Stimulated activated CD4-positive, alpha-beta T cell treated with anti-CD3 and anti-CD28 coated beads, Interleukin-12 subunit alpha, Interleukin-12 subunit beta, amount 100 ng/mL, for 24 hours (primary cell): ENCODE data around the gene AVL9.
"Not testable (repeated sequence)": the region's sequence is repeated elsewhere in the genome, so short reads cannot be mapped to it uniquely, and the experiment has no call there.

Experiments used
- DNase-seq, 2 experiments: peaks; one replicate each; pipeline ENCODE4 v3.0.0-alpha.2; 2020; ENCODE audit warnings: low read depth in 2 of 2

The AVL9 gene

GRCh38 chr7:32587411-32587948, 92.2 kb downstream of the AVL9 start:
- no peak for DNase-seq

- DNase-seq: no peak
Measured at GRCh38 chr7:32588657-32589056, 93.4 kb downstream of the AVL9 start.

GRCh38 chr7:32591938-32592337, 96.6 kb downstream of the AVL9 start:
- DNase-seq: no peak

- no peak for DNase-seq
Measured at GRCh38 chr7:32592701-32593100, 97.4 kb downstream of the AVL9 start.

GRCh38 chr7:32594965-32595490, 99.7 kb downstream of the AVL9 start:
- DNase-seq: no peak

- DNase-seq: not testable (repeated sequence)
Measured at GRCh38 chr7:32601196-32601595, 105.9 kb downstream of the AVL9 start.

GRCh38 chr7:32602470-32602869, 107.2 kb downstream of the AVL9 start:
- DNase-seq: no peak

- DNase-seq: not testable (repeated sequence)
Measured at GRCh38 chr7:32603492-32603891, 108.2 kb downstream of the AVL9 start.

- DNase-seq: not testable (repeated sequence)
Measured at GRCh38 chr7:32604047-32604446, 108.8 kb downstream of the AVL9 start.

- DNase-seq: no peak
Measured at GRCh38 chr7:32605032-32605431, 109.7 kb downstream of the AVL9 start.

GRCh38 chr7:32609463-32609862, 114.2 kb downstream of the AVL9 start:
- DNase-seq: no peak

GRCh38 chr7:32611201-32612099, 116.2 kb downstream of the AVL9 start:
- DNase-seq: no peak

- DNase-seq: no peak
Measured at GRCh38 chr7:32616625-32617024, 121.3 kb downstream of the AVL9 start.

- no peak for DNase-seq
Measured at GRCh38 chr7:32618470-32618869, 123.2 kb downstream of the AVL9 start.

- DNase-seq: no peak
Measured at GRCh38 chr7:32618987-32619386, 123.7 kb downstream of the AVL9 start.

GRCh38 chr7:32619416-32619815, 124.1 kb downstream of the AVL9 start:
- not testable (repeated sequence) for DNase-seq

- DNase-seq: no peak
Measured at GRCh38 chr7:32631021-32631420, 135.7 kb downstream of the AVL9 start.

GRCh38 chr7:32631590-32632497, 136.6 kb downstream of the AVL9 start:
- DNase-seq: not testable (repeated sequence)

- DNase-seq: not testable (repeated sequence)
Measured at GRCh38 chr7:32633446-32633845, 138.2 kb downstream of the AVL9 start.

GRCh38 chr7:32634798-32635393, 139.6 kb downstream of the AVL9 start:
- DNase-seq: not testable (repeated sequence)

- not testable (repeated sequence) for DNase-seq
Measured at GRCh38 chr7:32636725-32637462, 141.6 kb downstream of the AVL9 start.
